OCI-LY7 (cell line): ENCODE results near the gene UNC45B. TPM values are rescaled to one million over a fixed set of nuclear protein-coding genes. Genes with fewer than 3 reads are reported as not detected.

Source experiments
- BruUV-seq: library from RNA; stranded (reverse); fragments of 400-500 nt; replicated peaks from 2 replicates; lab custom pipeline; 2021; lab: Mats Ljungman, UMichigan
- CTCF ChIA-PET: fragments of 300-600 bp; sonication (Branson Sonifier 250); formaldehyde crosslinking; loops from one replicate; lab custom pipeline; 2022; ENCODE audit warnings: antibody characterized with exemption; ENCODE audit not compliant: unreplicated experiment; lab: Charles Lee
- POLR2A ChIA-PET: fragments of 300-600 bp; sonication (Branson Sonifier 250); formaldehyde crosslinking; loops from one replicate; lab custom pipeline; 2022; ENCODE audit warnings: antibody characterized with exemption; lab: Charles Lee
- DNase-seq: peaks from one replicate; pipeline ENCODE4 v3.0.0-alpha.2; 2015; ENCODE audit warnings: low spot score
- H2AFZ ChIP-seq: fragments of 200-600 bp; sonication (generic), shearing (Covaris generic); 2 replicates; pipeline ENCODE4 v1.6.1; 2014; ENCODE audit warnings: mild to moderate bottlenecking, antibody characterized with exemption, low read length, moderate library complexity
- H3K27ac ChIP-seq: fragments of 200-600 bp; sonication (generic); 2 replicates; pipeline ENCODE4 v1.5.1; 2014; ENCODE audit warnings: mixed run types, low read depth, mild to moderate bottlenecking, moderate library complexity, low read length, inconsistent platforms; ENCODE audit not compliant: poor library complexity, severe bottlenecking
- H3K36me3 ChIP-seq: fragments of 200-600 bp; sonication (generic); 2 replicates; pipeline ENCODE4 v1.6.1; 2014; ENCODE audit warnings: mild to moderate bottlenecking, antibody characterized with exemption, low read length, moderate library complexity, mixed read lengths; ENCODE audit not compliant: insufficient read depth
- H3K4me1 ChIP-seq: fragments of 200-600 bp; sonication (generic); 2 replicates; pipeline ENCODE4 v1.5.1; 2014; ENCODE audit warnings: mild to moderate bottlenecking, low read length; ENCODE audit not compliant: insufficient read depth, poor library complexity, severe bottlenecking
- H3K4me2 ChIP-seq: fragments of 200-600 bp; sonication (generic); 2 replicates; pipeline ENCODE4 v1.6.1; 2014; ENCODE audit warnings: mild to moderate bottlenecking, low read length
- H3K4me3 ChIP-seq: fragments of 200-600 bp; sonication (generic); 2 replicates; pipeline ENCODE4 v1.5.1; 2014; ENCODE audit warnings: mild to moderate bottlenecking, low read depth, low read length; ENCODE audit not compliant: poor library complexity, severe bottlenecking
- H3K79me2 ChIP-seq: fragments of 200-600 bp; sonication (generic); 2 replicates; pipeline ENCODE4 v1.6.1; 2016; ENCODE audit warnings: low read depth, mild to moderate bottlenecking, low read length, moderate library complexity, mixed read lengths; ENCODE audit not compliant: insufficient read depth
- H3K9me2 ChIP-seq: fragments of 200-600 bp; sonication (generic); 2 replicates; pipeline ENCODE4 v1.6.1; 2016; ENCODE audit warnings: mild to moderate bottlenecking, low read length, mixed read lengths; ENCODE audit not compliant: insufficient read depth
- H3K9me3 ChIP-seq: fragments of 200-600 bp; sonication (generic); 2 replicates; pipeline ENCODE4 v1.6.1; 2014; ENCODE audit warnings: mild to moderate bottlenecking, mixed run types, low read length, mixed read lengths
- H4K20me1 ChIP-seq: fragments of 200-600 bp; sonication (generic); 2 replicates; pipeline ENCODE4 v1.6.1; 2014; ENCODE audit warnings: mild to moderate bottlenecking, antibody characterized with exemption, low read length, moderate library complexity, mixed read lengths; ENCODE audit not compliant: insufficient read depth
- CTCF ChIP-seq: fragments of 200-600 bp; sonication (generic); conservative IDR thresholded peaks from 2 replicates; pipeline ENCODE4 v1.5.1; 2014; ENCODE audit warnings: mild to moderate bottlenecking, antibody characterized with exemption, low read length, moderate library complexity, mixed read lengths
- EZH2phosphoT487 ChIP-seq: fragments of 200-600 bp; sonication (generic); IDR thresholded peaks from 2 replicates; pipeline ENCODE4 v1.6.1; 2018; ENCODE audit warnings: low read depth, borderline replicate concordance, mild to moderate bottlenecking, mixed run types, antibody characterized with exemption, low read length, moderate library complexity, mixed read lengths
- intact Hi-C: fragments of 100-400 bp; cut with micrococcal nuclease; formaldehyde crosslinking; loops from one replicate; pipeline ENCODE4 v1.10.0; 2022; ENCODE audit not compliant: unreplicated experiment
- total RNA-seq, 2 experiments: library from RNA; depleted of rRNA in 1 of 2; stranded (reverse); fragments of >200 nt in 1 of 2; shearing (Covaris generic) in 1 of 2; gene quantifications; 2 replicates each; pipeline ENCODE4 v1.2.3, GENCODE V29; 2014 to 2022

Gene UNC45B
- total RNA-seq, 2 experiments from 2014 or later, result not detected

GRCh38 chr17:35119370-35120165 is 28.0 kb upstream of the UNC45B start, which contains the start of gene RAD51D:
Gene RAD51D (minus strand): TSS chr17:35119860. CDS start chr17:35119613, 247 bp downstream.
- H3K36me3 ChIP-seq, result peaks cover 21% of the 10 kb centered on the region
- H3K79me2 ChIP-seq, result peaks cover 15% of the 10 kb centered on the region; the same call in 1 of the 2 replicates
- H3K27ac ChIP-seq, result peak within 1 kb of the TSS; percentile 31
- H3K9me3 ChIP-seq, result no peaks in the 10 kb centered on the region
- peak; percentile 90 for TF ChIP-seq CTCF
- no peak for TF ChIP-seq EZH2phosphoT487
- peak within 1 kb of the TSS; percentile 93 for H3K4me3 ChIP-seq
- no peaks in the 10 kb centered on the region for H4K20me1 ChIP-seq
- BruUV-seq, result no TSS peak
- peak; percentile 87 for DNase-seq
- peaks cover 10% of the 10 kb centered on the region for H3K4me1 ChIP-seq
- H2AFZ ChIP-seq, result peak within 1 kb of the TSS; percentile 85
- intact Hi-C loops, result loop anchor here (1.0 to 10.0 kb wide), 6 partner anchors 31 to 695 kb away; partner anchors contain the start of gene LIG3
- no peaks in the 10 kb centered on the region for H3K9me2 ChIP-seq
- peak within 1 kb of the TSS; percentile 81 for H3K4me2 ChIP-seq
- CTCF ChIA-PET, result interaction anchor here (0.7 kb wide), 1 partner anchor 30 kb away, joined by 5 read pairs; no protein-coding TSS in a partner anchor
- POLR2A ChIA-PET, result interaction anchor here (0.9 to 1.4 kb wide), 4 partner anchors 13 to 138 kb away, joined by 3 to 4 read pairs (median 3); no protein-coding TSS in a partner anchor

- H3K79me2 ChIP-seq, result peaks cover 15% of the 10 kb centered on the region; the same call in 1 of the 2 replicates
- peaks cover 10% of the 10 kb centered on the region for H3K4me1 ChIP-seq
- H3K4me3 ChIP-seq, result no peak within 1 kb of the TSS
- no peak within 1 kb of the TSS for H3K27ac ChIP-seq
- H3K9me3 ChIP-seq, result no peaks in the 10 kb centered on the region
- H3K9me2 ChIP-seq, result no peaks in the 10 kb centered on the region
- no peak within 1 kb of the TSS for H2AFZ ChIP-seq
- intact Hi-C loops, result no loop called here
- ChIA-PET POLR2A (no interaction called here), CTCF (interaction anchor here (0.6 kb wide), 1 partner anchor 112 kb away, joined by 4 read pairs; no protein-coding TSS in a partner anchor)
- H4K20me1 ChIP-seq, result no peaks in the 10 kb centered on the region
- H3K4me2 ChIP-seq, result no peak within 1 kb of the TSS
- peaks cover 12% of the 10 kb centered on the region for H3K36me3 ChIP-seq
- DNase-seq, result no peak
- no TSS peak for BruUV-seq
- no peak for TF ChIP-seq CTCF
- TF ChIP-seq EZH2phosphoT487, result no peak
Observed at GRCh38 chr17:35121315-35121714, 26.3 kb upstream of the UNC45B start, which contains the start of gene FNDC8. Gene FNDC8 (plus strand): TSS chr17:35121615. CDS start chr17:35121694, 79 bp downstream.
